ENCODE measurements around the gene RTP4. TPM values are rescaled to one million over a fixed set of nuclear protein-coding genes. Genes with fewer than 3 reads are reported as not detected.
A peak's percentile ranks its signal among the peaks of the same experiment; 100 is the strongest.

Gene RTP4, protein sequence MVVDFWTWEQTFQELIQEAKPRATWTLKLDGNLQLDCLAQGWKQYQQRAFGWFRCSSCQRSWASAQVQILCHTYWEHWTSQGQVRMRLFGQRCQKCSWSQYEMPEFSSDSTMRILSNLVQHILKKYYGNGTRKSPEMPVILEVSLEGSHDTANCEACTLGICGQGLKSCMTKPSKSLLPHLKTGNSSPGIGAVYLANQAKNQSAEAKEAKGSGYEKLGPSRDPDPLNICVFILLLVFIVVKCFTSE
- total RNA-seq, result 2.5 TPM
- polyA plus RNA-seq, result 2.7 TPM

DNA sequence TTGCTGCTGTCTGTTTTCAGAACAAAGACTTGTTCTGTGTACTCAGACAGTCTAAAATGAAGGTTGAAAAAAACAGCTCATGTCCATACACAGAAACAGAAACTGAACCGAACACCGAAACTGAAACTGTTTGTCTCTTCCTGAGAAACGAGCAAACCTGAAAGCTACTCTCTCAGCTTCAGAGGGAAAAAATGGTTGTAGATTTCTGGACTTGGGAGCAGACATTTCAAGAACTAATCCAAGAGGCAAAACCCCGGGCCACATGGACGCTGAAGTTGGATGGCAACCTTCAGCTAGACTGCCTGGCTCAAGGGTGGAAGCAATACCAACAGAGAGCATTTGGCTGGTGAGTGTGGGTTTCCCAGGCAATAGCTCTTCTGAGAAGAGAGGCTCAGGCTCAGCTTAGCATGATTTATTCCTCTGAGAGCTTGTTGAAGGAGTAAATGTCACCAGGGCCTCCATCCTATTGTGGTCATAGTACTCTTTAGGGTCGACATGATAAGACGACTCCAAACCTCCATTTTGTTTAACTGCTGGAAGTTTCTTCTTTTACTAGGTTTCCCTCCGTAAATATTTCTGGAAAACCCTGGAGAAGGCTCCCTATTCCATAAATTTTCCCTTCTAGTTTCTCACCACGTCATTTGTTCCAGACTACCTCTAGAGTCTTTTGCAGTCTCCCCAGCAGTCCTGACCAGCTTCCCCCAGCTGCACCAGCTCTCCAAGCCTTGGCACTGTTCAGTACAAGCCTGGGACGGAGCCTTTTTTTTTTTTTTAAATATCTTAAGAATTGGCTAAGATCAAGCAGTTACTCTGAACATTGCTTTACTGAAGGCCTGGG lies at the start of gene RTP4:
TSS of gene RTP4 (plus strand) at position 135 of the 838 bp plus-strand sequence. CDS start at position 192, 57 bp downstream.
- peak; percentile 37 for DNase-seq (ENCODE audit: extremely low spot score)
- 42% methylated on average over 10 of the region's 10 CpGs for WGBS
- no peaks in the 10 kb centered on the region for H3K36me3 ChIP-seq (ENCODE audit: insufficient read depth)
- H3K4me1 ChIP-seq (ENCODE audit: insufficient read depth), result no peaks in the 10 kb centered on the region
- peak within 1 kb of the TSS; percentile 54 for H3K4me3 ChIP-seq (ENCODE audit: low read depth, low read length)
- H3K27ac ChIP-seq (ENCODE audit: low read depth), result peak within 1 kb of the TSS; percentile 95

DNA sequence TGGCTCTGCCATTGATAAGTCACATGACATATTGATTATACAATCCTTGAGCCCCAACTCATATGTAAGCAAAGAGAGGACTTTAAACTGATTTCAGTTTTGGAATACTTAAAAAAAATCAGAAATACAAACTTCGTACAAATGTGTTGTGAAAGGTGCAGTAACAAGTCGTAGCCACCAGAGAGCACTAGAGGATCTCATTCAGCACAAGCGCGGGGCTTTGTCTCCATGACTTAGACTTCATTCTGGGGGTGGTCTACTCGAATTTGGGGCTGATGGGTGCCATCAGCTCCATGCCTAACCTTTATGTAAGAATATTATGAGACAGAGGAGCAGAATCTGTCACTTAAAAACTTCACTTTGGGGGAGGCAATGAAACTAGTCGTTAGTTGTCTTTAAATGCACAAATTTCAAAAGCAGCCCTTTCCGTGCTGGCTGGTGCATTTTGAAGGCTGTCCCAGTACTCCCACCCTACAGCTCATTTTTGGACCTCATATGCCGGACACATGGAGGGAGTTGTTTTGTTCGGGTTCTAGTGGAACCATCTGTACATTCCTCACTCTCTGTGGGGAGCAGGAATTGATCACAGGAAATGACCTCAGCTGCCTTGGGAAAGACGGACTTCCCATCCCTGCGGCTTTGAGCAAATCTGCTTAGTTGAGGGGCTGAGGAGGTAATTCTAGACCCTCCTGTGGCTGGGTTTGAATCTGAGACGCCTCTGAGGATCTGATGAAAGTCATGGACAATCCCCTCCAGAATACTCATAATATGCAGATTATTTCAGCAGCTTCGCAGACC lies 49.2 kb upstream of the RTP4 start:
- Histone ChIP-seq H3K4me1 (ENCODE audit: insufficient read depth) (no peaks in the 10 kb centered on the region), H3K36me3 (ENCODE audit: insufficient read depth) (no peaks in the 10 kb centered on the region), H3K27ac (ENCODE audit: low read depth) (no peak overlapping the region), H3K4me3 (ENCODE audit: low read depth, low read length) (no peak overlapping the region)
- 15% methylated on average over 13 of the region's 13 CpGs for WGBS
- DNase-seq (ENCODE audit: extremely low spot score), result no peak

DNA sequence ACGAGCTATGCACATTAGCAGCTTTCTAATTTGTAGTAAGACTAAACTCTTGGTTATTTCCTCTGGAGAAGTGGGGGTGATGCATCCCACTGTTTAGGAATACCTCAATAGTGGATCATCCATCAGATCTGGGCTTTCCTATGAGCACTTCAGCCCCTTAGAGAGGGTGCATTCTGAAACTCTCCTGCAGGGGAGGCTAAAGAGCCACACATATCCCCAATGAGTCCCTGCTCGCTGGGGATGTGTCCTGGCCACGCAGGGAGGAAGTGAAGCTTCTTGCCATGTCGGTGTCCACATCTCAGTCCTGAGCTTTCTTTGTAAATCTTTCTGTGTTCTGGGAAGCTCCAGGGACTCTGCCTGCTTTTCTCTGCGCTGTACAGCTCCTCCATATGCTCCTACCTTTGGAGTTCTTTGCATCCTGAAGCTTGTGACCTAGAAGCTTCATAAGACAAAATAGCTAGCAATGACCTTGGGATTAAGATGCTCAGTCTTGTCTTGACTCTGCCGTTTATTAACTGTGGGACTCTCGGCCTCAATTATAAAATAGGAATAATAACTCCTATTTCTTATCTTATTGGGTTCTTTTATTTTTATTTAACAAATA lies 48.4 kb upstream of the RTP4 start:
- DNase-seq (ENCODE audit: extremely low spot score), result peak; percentile 14
- Histone ChIP-seq H3K27ac (ENCODE audit: low read depth) (no peak overlapping the region), H3K4me1 (ENCODE audit: insufficient read depth) (no peaks in the 10 kb centered on the region), H3K4me3 (ENCODE audit: low read depth, low read length) (no peak overlapping the region), H3K36me3 (ENCODE audit: insufficient read depth) (no peaks in the 10 kb centered on the region)
- WGBS, result 34% methylated on average over 7 of the region's 7 CpGs

DNA sequence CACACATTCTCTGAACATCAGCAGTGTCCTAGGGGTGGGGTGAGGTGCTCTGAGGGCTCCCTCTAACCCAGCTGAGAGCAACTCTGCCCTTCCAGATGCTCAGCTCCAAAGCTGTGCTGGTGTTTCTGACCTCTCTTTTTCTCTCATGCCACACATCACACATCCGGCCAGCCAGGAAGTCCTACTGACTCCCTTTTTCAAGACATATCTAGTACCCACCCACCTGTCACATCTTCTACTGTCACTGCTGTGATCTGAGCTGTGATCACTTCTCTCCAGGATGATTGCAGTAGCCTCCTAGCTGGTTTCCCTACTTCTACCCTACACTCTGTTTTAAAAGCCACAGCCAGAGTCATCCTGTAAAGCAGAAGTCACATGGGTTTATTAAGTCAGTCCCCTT lies 46.4 kb upstream of the RTP4 start:
- Histone ChIP-seq H3K4me3 (ENCODE audit: low read depth, low read length) (no peak overlapping the region), H3K4me1 (ENCODE audit: insufficient read depth) (no peaks in the 10 kb centered on the region), H3K27ac (ENCODE audit: low read depth) (no peak overlapping the region), H3K36me3 (ENCODE audit: insufficient read depth) (no peaks in the 10 kb centered on the region)
- no peak for DNase-seq (ENCODE audit: extremely low spot score)
- 67% methylated on average over 1 of the region's 1 CpG for WGBS

DNA sequence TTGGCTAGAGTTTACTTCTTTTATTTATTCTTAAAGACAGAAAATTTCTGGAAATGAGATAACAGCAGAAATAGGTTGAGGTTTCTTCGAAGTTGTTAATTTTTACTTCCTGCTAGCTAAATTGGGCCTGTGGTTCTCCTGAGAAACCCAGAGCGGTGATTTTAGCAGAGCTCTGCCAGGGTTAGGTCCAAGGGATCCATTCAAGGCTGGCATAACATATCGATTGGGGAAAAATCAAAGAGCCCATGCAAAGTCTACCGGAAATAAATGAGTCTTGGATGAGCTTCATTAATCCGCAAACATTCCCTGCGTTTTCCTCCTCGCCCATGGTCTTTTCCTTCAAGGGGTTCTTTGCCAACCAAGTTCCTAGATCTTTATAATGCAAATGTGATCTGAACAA lies 45.9 kb upstream of the RTP4 start:
- H3K27ac ChIP-seq (ENCODE audit: low read depth), result no peak overlapping the region
- no peaks in the 10 kb centered on the region for H3K36me3 ChIP-seq (ENCODE audit: insufficient read depth)
- WGBS, result 87% methylated on average over 7 of the region's 7 CpGs
- DNase-seq (ENCODE audit: extremely low spot score), result no peak
- H3K4me3 ChIP-seq (ENCODE audit: low read depth, low read length), result no peak overlapping the region
- H3K4me1 ChIP-seq (ENCODE audit: insufficient read depth), result no peaks in the 10 kb centered on the region

DNA sequence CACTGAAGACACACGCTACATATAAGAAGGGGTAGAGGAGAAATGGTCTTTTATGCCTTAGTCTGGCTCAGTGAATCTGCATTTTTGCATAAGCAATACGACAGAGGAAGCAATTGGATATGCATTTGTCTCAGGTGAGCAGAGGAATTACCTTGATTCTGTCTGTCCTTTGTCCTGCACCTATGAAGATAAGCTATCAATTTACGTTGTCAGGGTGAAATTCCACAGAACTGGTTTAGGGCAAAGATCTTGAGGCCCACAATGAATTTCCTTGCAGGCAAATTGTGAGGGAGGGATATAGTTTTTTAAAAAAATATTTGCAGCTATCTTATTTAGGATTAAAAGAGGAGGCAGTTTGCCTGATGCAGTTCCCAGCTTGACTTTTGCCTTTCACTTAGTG lies 45.1 kb upstream of the RTP4 start:
- Histone ChIP-seq H3K36me3 (ENCODE audit: insufficient read depth) (no peaks in the 10 kb centered on the region), H3K4me3 (ENCODE audit: low read depth, low read length) (no peak overlapping the region), H3K27ac (ENCODE audit: low read depth) (no peak overlapping the region), H3K4me1 (ENCODE audit: insufficient read depth) (no peaks in the 10 kb centered on the region)
- WGBS, result 62% methylated on average over 3 of the region's 3 CpGs
- no peak for DNase-seq (ENCODE audit: extremely low spot score)

DNA sequence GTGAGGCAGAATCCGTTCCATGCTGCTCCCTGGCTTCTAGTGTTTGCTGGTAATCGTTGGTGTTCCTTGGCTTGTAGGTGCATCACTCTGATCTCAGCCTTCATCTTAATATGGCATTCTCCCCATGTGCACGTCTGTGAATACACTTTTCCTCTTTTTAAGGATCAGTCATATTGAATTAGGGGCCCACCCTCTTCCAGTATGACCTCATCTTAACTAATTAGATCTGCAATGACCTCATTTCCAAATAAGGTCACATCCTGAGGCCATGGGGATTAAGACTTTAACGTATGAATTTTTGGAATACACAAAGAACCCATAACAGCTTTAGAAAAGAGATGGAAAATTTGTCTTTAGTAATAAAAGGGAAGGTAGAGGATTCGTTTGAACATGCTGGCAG lies 42.6 kb upstream of the RTP4 start:
- no peak for DNase-seq (ENCODE audit: extremely low spot score)
- H3K27ac ChIP-seq (ENCODE audit: low read depth), result no peak overlapping the region
- no peaks in the 10 kb centered on the region for H3K4me1 ChIP-seq (ENCODE audit: insufficient read depth)
- no peak overlapping the region for H3K4me3 ChIP-seq (ENCODE audit: low read depth, low read length)
- no peaks in the 10 kb centered on the region for H3K36me3 ChIP-seq (ENCODE audit: insufficient read depth)
- 62% methylated on average over 5 of the region's 5 CpGs for WGBS

DNA sequence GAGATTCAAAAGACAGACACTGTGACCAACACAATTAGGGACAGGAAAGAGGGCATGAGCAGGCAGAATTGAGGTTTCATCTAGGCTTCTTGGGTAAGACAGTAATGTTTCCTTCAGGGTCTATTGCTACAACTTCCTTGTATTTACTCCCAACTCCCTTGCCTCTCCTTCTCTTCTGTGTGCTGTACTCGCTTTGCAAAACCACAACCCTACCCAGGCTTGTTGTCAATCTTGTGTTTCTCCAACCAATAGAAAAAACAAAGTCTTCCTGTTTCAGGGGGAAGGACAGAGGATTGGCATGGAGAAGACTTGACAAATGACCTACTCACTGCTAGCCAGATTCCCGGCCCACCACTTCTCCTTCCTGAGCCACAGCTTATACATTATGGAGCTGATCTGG lies 40.3 kb upstream of the RTP4 start:
- Histone ChIP-seq H3K36me3 (ENCODE audit: insufficient read depth) (no peaks in the 10 kb centered on the region), H3K4me1 (ENCODE audit: insufficient read depth) (no peaks in the 10 kb centered on the region), H3K4me3 (ENCODE audit: low read depth, low read length) (no peak overlapping the region), H3K27ac (ENCODE audit: low read depth) (no peak overlapping the region)
- 77% methylated on average over 2 of the region's 2 CpGs for WGBS
- no peak for DNase-seq (ENCODE audit: extremely low spot score)

DNA sequence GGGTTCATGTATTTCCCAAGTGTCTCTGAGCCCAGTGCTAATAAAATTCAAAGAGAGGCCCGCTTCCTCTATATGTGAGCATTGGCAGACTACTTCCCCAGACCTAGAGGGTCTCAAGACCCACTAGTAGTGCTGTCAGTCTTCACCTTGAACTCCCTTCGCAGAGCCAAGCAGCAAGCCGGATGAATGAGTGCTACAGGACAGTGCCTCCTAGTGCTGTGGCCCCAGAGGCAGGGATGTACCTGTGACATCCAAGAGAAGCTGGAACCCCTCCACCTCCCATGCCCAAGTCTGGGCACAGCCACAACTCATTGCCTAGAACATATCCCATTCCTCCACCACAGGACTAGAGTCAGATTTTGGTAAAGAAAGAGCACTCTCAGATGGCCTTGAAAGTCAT lies 39.5 kb upstream of the RTP4 start:
- no peak overlapping the region for H3K4me3 ChIP-seq (ENCODE audit: low read depth, low read length)
- no peak for DNase-seq (ENCODE audit: extremely low spot score)
- WGBS, result 90% methylated on average over 3 of the region's 3 CpGs
- H3K36me3 ChIP-seq (ENCODE audit: insufficient read depth), result no peaks in the 10 kb centered on the region
- H3K27ac ChIP-seq (ENCODE audit: low read depth), result no peak overlapping the region
- H3K4me1 ChIP-seq (ENCODE audit: insufficient read depth), result no peaks in the 10 kb centered on the region

DNA sequence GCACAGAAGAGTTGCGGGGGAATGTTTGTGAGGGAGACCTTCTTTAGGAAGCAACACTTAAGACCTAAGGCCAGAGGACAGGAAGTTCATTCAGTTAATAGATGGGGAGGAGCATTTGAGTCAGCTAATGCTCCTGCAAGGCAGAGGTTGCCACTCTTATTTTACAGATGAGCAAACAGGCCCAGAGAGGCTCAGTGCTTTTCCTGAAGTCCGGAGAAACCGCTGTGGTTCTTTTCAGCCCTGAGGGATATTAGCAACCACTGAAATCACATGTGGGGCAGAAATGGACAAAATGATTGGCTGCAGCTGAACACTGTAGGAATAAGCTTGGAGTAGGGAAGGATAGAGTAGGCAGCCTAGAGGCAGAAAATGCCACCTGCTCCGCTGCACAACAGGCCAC lies 33.3 kb upstream of the RTP4 start:
- H3K36me3 ChIP-seq (ENCODE audit: insufficient read depth), result no peaks in the 10 kb centered on the region
- H3K4me1 ChIP-seq (ENCODE audit: insufficient read depth), result no peaks in the 10 kb centered on the region
- no peak overlapping the region for H3K27ac ChIP-seq (ENCODE audit: low read depth)
- DNase-seq (ENCODE audit: extremely low spot score), result no peak
- H3K4me3 ChIP-seq (ENCODE audit: low read depth, low read length), result no peak overlapping the region
- whole genome bisulfite sequencing, result 91% methylated on average over 4 of the region's 4 CpGs

DNA sequence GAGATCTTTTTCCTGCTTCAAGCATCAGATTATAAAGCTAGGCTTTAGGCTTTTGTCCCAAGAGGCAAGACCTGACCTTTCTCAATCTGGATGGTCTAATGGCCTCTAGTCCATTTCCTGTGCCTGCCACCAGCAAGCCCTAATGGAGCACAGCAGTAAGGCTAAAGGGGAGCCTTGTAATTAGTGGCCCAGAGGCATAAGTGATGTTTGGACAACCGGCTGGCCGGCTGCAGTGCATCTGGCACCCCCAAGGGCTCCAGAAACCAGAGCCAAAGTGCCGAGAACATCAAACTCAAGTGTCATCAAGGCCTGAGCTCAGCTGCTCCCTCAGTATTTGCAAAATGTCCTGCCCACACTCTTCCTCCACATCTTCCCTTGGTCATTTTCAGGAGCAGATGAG lies 31.9 kb upstream of the RTP4 start:
- no peaks in the 10 kb centered on the region for H3K4me1 ChIP-seq (ENCODE audit: insufficient read depth)
- no peak for DNase-seq (ENCODE audit: extremely low spot score)
- no peak overlapping the region for H3K27ac ChIP-seq (ENCODE audit: low read depth)
- no peak overlapping the region for H3K4me3 ChIP-seq (ENCODE audit: low read depth, low read length)
- WGBS, result 44% methylated on average over 3 of the region's 3 CpGs
- no peaks in the 10 kb centered on the region for H3K36me3 ChIP-seq (ENCODE audit: insufficient read depth)

DNA sequence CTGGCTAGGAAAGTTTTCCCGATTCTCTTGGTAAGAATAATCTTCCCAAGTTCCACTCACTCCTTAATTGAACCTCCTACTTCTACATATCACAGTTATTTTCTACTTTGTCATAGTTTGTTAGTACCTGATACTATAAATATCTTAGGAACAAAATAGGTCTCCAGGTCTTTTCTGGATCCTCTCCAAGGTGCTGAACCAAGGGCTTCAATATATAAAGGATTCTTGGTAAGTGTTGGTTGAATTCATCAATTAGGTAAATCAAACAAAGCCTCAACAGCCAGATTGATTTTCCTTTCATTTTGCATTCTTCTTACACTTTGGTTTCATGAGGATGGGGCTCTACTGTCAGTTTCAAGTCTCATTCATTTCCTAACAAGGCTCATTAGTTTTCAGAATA lies 27.6 kb upstream of the RTP4 start:
- 83% methylated on average over 1 of the region's 1 CpG for WGBS
- H3K4me1 ChIP-seq (ENCODE audit: insufficient read depth), result no peaks in the 10 kb centered on the region
- no peak for DNase-seq (ENCODE audit: extremely low spot score)
- no peaks in the 10 kb centered on the region for H3K36me3 ChIP-seq (ENCODE audit: insufficient read depth)
- H3K27ac ChIP-seq (ENCODE audit: low read depth), result no peak overlapping the region
- H3K4me3 ChIP-seq (ENCODE audit: low read depth, low read length), result no peak overlapping the region

DNA sequence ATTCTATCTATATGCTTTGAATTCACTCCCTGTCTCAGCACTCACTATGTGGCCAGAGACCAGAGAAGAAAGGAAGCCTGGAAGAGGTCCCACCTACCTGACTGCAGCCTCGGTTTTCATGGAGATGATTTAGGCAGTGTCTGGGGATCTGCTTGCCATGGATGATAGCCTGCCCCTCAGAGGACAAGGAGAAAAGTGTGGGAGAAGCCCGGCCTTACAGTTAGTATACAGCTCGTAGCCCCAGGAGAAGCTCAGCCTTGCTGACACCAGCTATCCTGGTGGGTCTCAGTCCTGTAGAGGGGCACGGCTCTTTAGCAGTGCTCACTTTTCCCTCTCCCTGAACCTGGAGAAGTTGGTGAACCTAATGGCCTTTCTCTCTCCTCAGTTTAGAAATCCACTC lies 25.9 kb upstream of the RTP4 start:
- WGBS, result 81% methylated on average over 4 of the region's 4 CpGs
- H3K36me3 ChIP-seq (ENCODE audit: insufficient read depth), result no peaks in the 10 kb centered on the region

More for the DNA sequence above, 25.9 kb upstream of the RTP4 start:
- no peaks in the 10 kb centered on the region for H3K4me1 ChIP-seq (ENCODE audit: insufficient read depth)
- no peak overlapping the region for H3K27ac ChIP-seq (ENCODE audit: low read depth)
- no peak for DNase-seq (ENCODE audit: extremely low spot score)
- no peak overlapping the region for H3K4me3 ChIP-seq (ENCODE audit: low read depth, low read length)

All from urinary bladder (tissue), 4 donors.